ENCODE measurements around the gene AGAP3. TPM values are rescaled to one million over a fixed set of nuclear protein-coding genes. Genes with fewer than 3 reads are reported as not detected.

The AGAP3 gene
- total RNA-seq, 1 donor from 2014 or later, result 206 TPM

- TF ChIP-seq CTCF (IDR thresholded peaks at IDR 0.05; ENCODE audit: unreplicated experiment), result no peak
- no peak overlapping the region for H3K27ac Mint-ChIP-seq (ENCODE audit: unreplicated experiment)
- H3K9me3 Mint-ChIP-seq (ENCODE audit: unreplicated experiment), result no peaks in the 10 kb centered on the region
- H3K27me3 Mint-ChIP-seq (ENCODE audit: unreplicated experiment), result peaks cover 7% of the 10 kb centered on the region
- no peak for DNase-seq (ENCODE audit: low spot score)
- H3K4me3 Mint-ChIP-seq (ENCODE audit: unreplicated experiment), result no peak overlapping the region
- H3K36me3 Mint-ChIP-seq (ENCODE audit: low read depth, unreplicated experiment), result peaks cover 21% of the 10 kb centered on the region
- H3K4me1 Mint-ChIP-seq (ENCODE audit: unreplicated experiment), result peaks cover 13% of the 10 kb centered on the region
Observed at GRCh38 chr7:151064993-151065392, 21.3 kb upstream of the AGAP3 start.

GRCh38 chr7:151065516-151065915, 20.8 kb upstream of the AGAP3 start:
- Mint-ChIP-seq H3K27ac (ENCODE audit: unreplicated experiment) (no peak overlapping the region), H3K9me3 (ENCODE audit: unreplicated experiment) (no peaks in the 10 kb centered on the region), H3K4me3 (ENCODE audit: unreplicated experiment) (no peak overlapping the region), H3K27me3 (ENCODE audit: unreplicated experiment) (peaks cover 7% of the 10 kb centered on the region), H3K4me1 (ENCODE audit: unreplicated experiment) (peaks cover 13% of the 10 kb centered on the region), H3K36me3 (ENCODE audit: low read depth, unreplicated experiment) (peaks cover 21% of the 10 kb centered on the region)
- no peak for TF ChIP-seq CTCF (IDR thresholded peaks at IDR 0.05; ENCODE audit: unreplicated experiment)
- no peak for DNase-seq (ENCODE audit: low spot score)

- H3K4me3 Mint-ChIP-seq (ENCODE audit: unreplicated experiment), result no peak overlapping the region
- H3K9me3 Mint-ChIP-seq (ENCODE audit: unreplicated experiment), result no peaks in the 10 kb centered on the region
- peaks cover 6% of the 10 kb centered on the region for H3K27me3 Mint-ChIP-seq (ENCODE audit: unreplicated experiment)
- no peak for TF ChIP-seq CTCF (IDR thresholded peaks at IDR 0.05; ENCODE audit: unreplicated experiment)
- H3K36me3 Mint-ChIP-seq (ENCODE audit: low read depth, unreplicated experiment), result peaks cover 21% of the 10 kb centered on the region
- H3K27ac Mint-ChIP-seq (ENCODE audit: unreplicated experiment), result no peak overlapping the region
- peaks cover 8% of the 10 kb centered on the region for H3K4me1 Mint-ChIP-seq (ENCODE audit: unreplicated experiment)
- no peak for DNase-seq (ENCODE audit: low spot score)
Observed at GRCh38 chr7:151066273-151066974, 19.9 kb upstream of the AGAP3 start.

GRCh38 chr7:151068069-151068773, 18.1 kb upstream of the AGAP3 start:
- no peak for TF ChIP-seq CTCF (IDR thresholded peaks at IDR 0.05; ENCODE audit: unreplicated experiment)
- H3K9me3 Mint-ChIP-seq (ENCODE audit: unreplicated experiment), result no peaks in the 10 kb centered on the region
- H3K27me3 Mint-ChIP-seq (ENCODE audit: unreplicated experiment), result peaks cover 2% of the 10 kb centered on the region
- DNase-seq (ENCODE audit: low spot score), result no peak
- H3K27ac Mint-ChIP-seq (ENCODE audit: unreplicated experiment), result no peak overlapping the region
- peaks cover 21% of the 10 kb centered on the region for H3K36me3 Mint-ChIP-seq (ENCODE audit: low read depth, unreplicated experiment)
- peaks cover 2% of the 10 kb centered on the region for H3K4me1 Mint-ChIP-seq (ENCODE audit: unreplicated experiment)
- H3K4me3 Mint-ChIP-seq (ENCODE audit: unreplicated experiment), result peak overlapping the region; percentile 73
